ENCODE measurements around the gene SEMA4B.

GRCh38 chr15:90203473-90203872 lies 2.3 kb downstream of the SEMA4B start:
- TF ChIP-seq, protein P1, sequence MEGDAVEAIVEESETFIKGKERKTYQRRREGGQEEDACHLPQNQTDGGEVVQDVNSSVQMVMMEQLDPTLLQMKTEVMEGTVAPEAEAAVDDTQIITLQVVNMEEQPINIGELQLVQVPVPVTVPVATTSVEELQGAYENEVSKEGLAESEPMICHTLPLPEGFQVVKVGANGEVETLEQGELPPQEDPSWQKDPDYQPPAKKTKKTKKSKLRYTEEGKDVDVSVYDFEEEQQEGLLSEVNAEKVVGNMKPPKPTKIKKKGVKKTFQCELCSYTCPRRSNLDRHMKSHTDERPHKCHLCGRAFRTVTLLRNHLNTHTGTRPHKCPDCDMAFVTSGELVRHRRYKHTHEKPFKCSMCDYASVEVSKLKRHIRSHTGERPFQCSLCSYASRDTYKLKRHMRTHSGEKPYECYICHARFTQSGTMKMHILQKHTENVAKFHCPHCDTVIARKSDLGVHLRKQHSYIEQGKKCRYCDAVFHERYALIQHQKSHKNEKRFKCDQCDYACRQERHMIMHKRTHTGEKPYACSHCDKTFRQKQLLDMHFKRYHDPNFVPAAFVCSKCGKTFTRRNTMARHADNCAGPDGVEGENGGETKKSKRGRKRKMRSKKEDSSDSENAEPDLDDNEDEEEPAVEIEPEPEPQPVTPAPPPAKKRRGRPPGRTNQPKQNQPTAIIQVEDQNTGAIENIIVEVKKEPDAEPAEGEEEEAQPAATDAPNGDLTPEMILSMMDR (IDR thresholded peaks at IDR 0.05; ENCODE audit: low read depth, low read length, poor library complexity, severe bottlenecking), result no peak
- TF ChIP-seq EZH2phosphoT487 (IDR thresholded peaks at IDR 0.05; ENCODE audit: borderline replicate concordance, low read length), result no peak
